Activated CD4-positive, alpha-beta T cell treated with anti-CD3 and anti-CD28 coated beads for 4 hours (primary cell): ENCODE results near the gene C1orf21.

ENCODE experiments used
- DNase-seq, 2 donors: peaks; one replicate each; pipeline ENCODE4 v3.0.0-alpha.2; 2020

C1orf21 gene

GRCh38 chr1:184457500-184457899 is 70.7 kb downstream of the C1orf21 start:
- DNase-seq: no peak

GRCh38 chr1:184461321-184461720 is 74.5 kb downstream of the C1orf21 start:
- DNase-seq: no peak

- no peak for DNase-seq
Observed at GRCh38 chr1:184462155-184462554, 75.3 kb downstream of the C1orf21 start.

GRCh38 chr1:184462990-184463389 is 76.2 kb downstream of the C1orf21 start:
- DNase-seq: no peak

GRCh38 chr1:184463680-184464079 is 76.9 kb downstream of the C1orf21 start:
- no peak for DNase-seq

GRCh38 chr1:184464757-184465156 is 77.9 kb downstream of the C1orf21 start:
- no peak for DNase-seq

- no peak for DNase-seq
Observed at GRCh38 chr1:184465489-184466146, 78.8 kb downstream of the C1orf21 start.

GRCh38 chr1:184467295-184467694 is 80.5 kb downstream of the C1orf21 start:
- DNase-seq: no peak

- no peak for DNase-seq
Observed at GRCh38 chr1:184469396-184469795, 82.6 kb downstream of the C1orf21 start.

- DNase-seq: no peak
Observed at GRCh38 chr1:184471686-184472085, 84.9 kb downstream of the C1orf21 start.

- DNase-seq: no peak
Observed at GRCh38 chr1:184472136-184472535, 85.3 kb downstream of the C1orf21 start.

GRCh38 chr1:184473176-184473966 is 86.5 kb downstream of the C1orf21 start:
- DNase-seq: no peak

GRCh38 chr1:184476187-184476586 is 89.4 kb downstream of the C1orf21 start:
- DNase-seq: no peak

- no peak for DNase-seq
Observed at GRCh38 chr1:184479435-184480167, 92.8 kb downstream of the C1orf21 start.

- DNase-seq: no peak
Observed at GRCh38 chr1:184480736-184481135, 93.9 kb downstream of the C1orf21 start.

GRCh38 chr1:184482136-184482535 is 95.3 kb downstream of the C1orf21 start:
- no peak for DNase-seq

- no peak for DNase-seq
Observed at GRCh38 chr1:184483101-184483683, 96.4 kb downstream of the C1orf21 start.

GRCh38 chr1:184485751-184486723 is 99.2 kb downstream of the C1orf21 start:
- DNase-seq: no peak

GRCh38 chr1:184486761-184487445 is 100.1 kb downstream of the C1orf21 start:
- no peak for DNase-seq

GRCh38 chr1:184487531-184488193 is 100.8 kb downstream of the C1orf21 start:
- DNase-seq: no peak

- no peak for DNase-seq
Observed at GRCh38 chr1:184489908-184490307, 103.1 kb downstream of the C1orf21 start.
